ENCODE data around the gene PRKAG1.

The PRKAG1 gene

DNA sequence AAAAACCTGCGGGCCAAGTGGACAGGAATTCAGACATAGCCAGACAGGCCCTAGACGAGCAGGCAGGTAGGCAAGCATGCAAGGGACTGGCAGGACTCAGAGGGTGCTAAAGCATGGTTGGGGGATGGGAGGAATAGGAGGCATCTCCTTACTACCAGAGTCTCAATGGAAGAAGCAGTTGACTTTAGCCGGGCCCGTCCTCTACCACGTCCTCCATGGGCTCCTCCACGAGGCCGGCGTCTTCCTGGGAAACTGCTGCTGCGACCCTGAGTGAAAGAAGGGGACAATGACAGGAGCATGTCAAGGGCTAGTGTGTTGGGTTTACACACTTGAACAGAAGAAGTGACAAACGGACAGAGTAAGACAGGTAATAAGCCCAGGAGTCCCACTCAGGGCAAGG, 30.4 kb upstream of the PRKAG1 start:
- no peaks in the 10 kb centered on the region for H3K9me3 ChIP-seq (ENCODE audit: low read length)
- H3K9ac ChIP-seq (ENCODE audit: low read length), result no peak overlapping the region
- H2AFZ ChIP-seq (ENCODE audit: low read length), result no peak overlapping the region
- no peaks in the 10 kb centered on the region for H3F3A ChIP-seq (ENCODE audit: insufficient read depth, low read length)
- peaks cover 99% of the 10 kb centered on the region for H3K36me3 ChIP-seq (ENCODE audit: insufficient read depth, low read length)
- TF ChIP-seq, protein P1, sequence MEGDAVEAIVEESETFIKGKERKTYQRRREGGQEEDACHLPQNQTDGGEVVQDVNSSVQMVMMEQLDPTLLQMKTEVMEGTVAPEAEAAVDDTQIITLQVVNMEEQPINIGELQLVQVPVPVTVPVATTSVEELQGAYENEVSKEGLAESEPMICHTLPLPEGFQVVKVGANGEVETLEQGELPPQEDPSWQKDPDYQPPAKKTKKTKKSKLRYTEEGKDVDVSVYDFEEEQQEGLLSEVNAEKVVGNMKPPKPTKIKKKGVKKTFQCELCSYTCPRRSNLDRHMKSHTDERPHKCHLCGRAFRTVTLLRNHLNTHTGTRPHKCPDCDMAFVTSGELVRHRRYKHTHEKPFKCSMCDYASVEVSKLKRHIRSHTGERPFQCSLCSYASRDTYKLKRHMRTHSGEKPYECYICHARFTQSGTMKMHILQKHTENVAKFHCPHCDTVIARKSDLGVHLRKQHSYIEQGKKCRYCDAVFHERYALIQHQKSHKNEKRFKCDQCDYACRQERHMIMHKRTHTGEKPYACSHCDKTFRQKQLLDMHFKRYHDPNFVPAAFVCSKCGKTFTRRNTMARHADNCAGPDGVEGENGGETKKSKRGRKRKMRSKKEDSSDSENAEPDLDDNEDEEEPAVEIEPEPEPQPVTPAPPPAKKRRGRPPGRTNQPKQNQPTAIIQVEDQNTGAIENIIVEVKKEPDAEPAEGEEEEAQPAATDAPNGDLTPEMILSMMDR (IDR thresholded peaks at IDR 0.05; ENCODE audit: low read length), result no peak
- TF ChIP-seq EZH2 (IDR thresholded peaks at IDR 0.05; ENCODE audit: borderline replicate concordance, low read length), result no peak
- no peak overlapping the region for H3K4me3 ChIP-seq (ENCODE audit: low read depth, low read length, poor library complexity, severe bottlenecking)
- H3K4me2 ChIP-seq (ENCODE audit: low read length), result no peak overlapping the region
- no peaks in the 10 kb centered on the region for H3K9me2 ChIP-seq (ENCODE audit: low read depth, low read length)
- H3K79me2 ChIP-seq (ENCODE audit: insufficient read depth, low read length), result no peaks in the 10 kb centered on the region
- H3K27me3 ChIP-seq (ENCODE audit: insufficient read depth, low read length), result no peaks in the 10 kb centered on the region
- no peaks in the 10 kb centered on the region for H4K20me1 ChIP-seq (ENCODE audit: insufficient read depth, low read length)
- H3K27ac ChIP-seq (ENCODE audit: low read depth, low read length, poor library complexity, severe bottlenecking), result no peak overlapping the region
- no peaks in the 10 kb centered on the region for H3K4me1 ChIP-seq (ENCODE audit: insufficient read depth, low read length, severe bottlenecking)

DNA sequence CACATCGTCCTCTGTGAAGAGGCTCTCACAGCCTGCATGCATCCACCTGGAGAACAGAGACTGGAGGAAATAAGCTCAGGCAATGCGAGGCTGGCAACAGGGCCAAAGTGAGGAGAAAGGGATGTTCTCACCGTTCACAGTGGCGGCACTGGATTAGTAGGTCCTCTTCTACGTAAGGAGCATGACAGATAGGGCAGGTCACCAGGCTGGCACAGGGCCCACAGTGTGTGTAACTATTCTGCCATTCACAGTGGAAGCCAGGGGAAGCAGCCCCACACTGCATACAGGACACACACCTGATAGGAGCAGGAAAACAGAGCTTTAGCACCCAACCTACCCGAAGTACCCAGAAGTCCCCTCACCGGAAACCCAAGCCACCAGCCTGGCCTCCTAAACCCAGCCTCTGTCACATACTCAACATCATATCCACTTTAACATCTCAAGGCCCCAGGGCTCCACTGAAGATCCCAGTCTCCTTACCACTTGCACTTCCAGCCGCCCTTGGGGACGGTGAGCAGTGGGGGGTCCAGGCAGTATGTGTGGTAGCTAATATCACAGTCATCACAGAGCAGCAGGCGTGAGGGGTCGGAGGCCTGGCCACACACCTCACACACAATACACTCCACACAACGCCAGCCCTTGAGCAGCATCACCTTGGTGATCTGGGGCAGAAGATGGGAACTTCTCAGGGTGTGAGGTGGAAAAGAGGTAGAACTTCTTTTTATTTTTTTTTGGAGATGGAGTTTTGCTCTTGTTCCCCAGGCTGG, 27.7 kb upstream of the PRKAG1 start:
- no peak for TF ChIP-seq EZH2 (IDR thresholded peaks at IDR 0.05; ENCODE audit: borderline replicate concordance, low read length)
- TF ChIP-seq, protein P1 (IDR thresholded peaks at IDR 0.05; ENCODE audit: low read length), result no peak
- H3K9me2 ChIP-seq (ENCODE audit: low read depth, low read length), result no peaks in the 10 kb centered on the region
- H2AFZ ChIP-seq (ENCODE audit: low read length), result no peak overlapping the region
- no peaks in the 10 kb centered on the region for H3K27me3 ChIP-seq (ENCODE audit: insufficient read depth, low read length)
- no peaks in the 10 kb centered on the region for H3K9me3 ChIP-seq (ENCODE audit: low read length)
- H3F3A ChIP-seq (ENCODE audit: insufficient read depth, low read length), result no peaks in the 10 kb centered on the region
- no peaks in the 10 kb centered on the region for H3K79me2 ChIP-seq (ENCODE audit: insufficient read depth, low read length)
- H3K9ac ChIP-seq (ENCODE audit: low read length), result no peak overlapping the region
- peaks cover 99% of the 10 kb centered on the region for H3K36me3 ChIP-seq (ENCODE audit: insufficient read depth, low read length)
- no peak overlapping the region for H3K27ac ChIP-seq (ENCODE audit: low read depth, low read length, poor library complexity, severe bottlenecking)
- no peak overlapping the region for H3K4me2 ChIP-seq (ENCODE audit: low read length)
- H3K4me3 ChIP-seq (ENCODE audit: low read depth, low read length, poor library complexity, severe bottlenecking), result no peak overlapping the region
- no peaks in the 10 kb centered on the region for H3K4me1 ChIP-seq (ENCODE audit: insufficient read depth, low read length, severe bottlenecking)
- H4K20me1 ChIP-seq (ENCODE audit: insufficient read depth, low read length), result no peaks in the 10 kb centered on the region

DNA sequence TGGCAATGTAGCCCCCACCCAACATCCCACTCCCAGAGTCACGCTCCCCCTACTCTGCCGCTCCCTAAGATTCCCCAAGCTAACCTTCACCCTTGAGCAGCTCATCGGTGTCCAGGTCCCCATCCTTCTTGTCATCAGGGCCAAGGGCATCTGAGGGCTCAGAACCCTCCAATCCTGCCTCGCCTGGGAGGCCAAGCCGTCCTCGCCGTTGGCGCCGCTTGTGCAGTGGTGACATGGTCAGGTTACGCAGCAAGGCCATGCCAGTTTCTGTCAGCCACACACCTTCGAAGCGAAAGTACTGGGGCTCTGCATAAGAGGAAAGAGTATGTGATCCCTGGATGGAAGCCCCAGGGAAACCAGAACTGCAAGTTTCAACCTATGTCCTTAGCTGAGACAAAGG, 26.1 kb upstream of the PRKAG1 start:
- no peak overlapping the region for H2AFZ ChIP-seq (ENCODE audit: low read length)
- H3K79me2 ChIP-seq (ENCODE audit: insufficient read depth, low read length), result no peaks in the 10 kb centered on the region
- H3K9me2 ChIP-seq (ENCODE audit: low read depth, low read length), result no peaks in the 10 kb centered on the region
- no peaks in the 10 kb centered on the region for H4K20me1 ChIP-seq (ENCODE audit: insufficient read depth, low read length)
- H3K4me2 ChIP-seq (ENCODE audit: low read length), result no peak overlapping the region
- no peaks in the 10 kb centered on the region for H3K9me3 ChIP-seq (ENCODE audit: low read length)
- peaks cover 98% of the 10 kb centered on the region for H3K36me3 ChIP-seq (ENCODE audit: insufficient read depth, low read length)
- no peaks in the 10 kb centered on the region for H3K27me3 ChIP-seq (ENCODE audit: insufficient read depth, low read length)
- no peak overlapping the region for H3K27ac ChIP-seq (ENCODE audit: low read depth, low read length, poor library complexity, severe bottlenecking)
- no peaks in the 10 kb centered on the region for H3F3A ChIP-seq (ENCODE audit: insufficient read depth, low read length)
- no peak overlapping the region for H3K4me3 ChIP-seq (ENCODE audit: low read depth, low read length, poor library complexity, severe bottlenecking)
- TF ChIP-seq, protein P1 (IDR thresholded peaks at IDR 0.05; ENCODE audit: low read length), result no peak
- TF ChIP-seq EZH2 (IDR thresholded peaks at IDR 0.05; ENCODE audit: borderline replicate concordance, low read length), result no peak
- no peaks in the 10 kb centered on the region for H3K4me1 ChIP-seq (ENCODE audit: insufficient read depth, low read length, severe bottlenecking)
- H3K9ac ChIP-seq (ENCODE audit: low read length), result no peak overlapping the region
